ENCODE results near the gene MPZL1.

The MPZL1 gene

GRCh38 chr1:167721617-167722151, at the start of gene MPZL1:
Gene MPZL1, plus strand, starts transcription at chr1:167721982. Its CDS starts 170 bp downstream, at chr1:167722152.
- DNase-seq (ENCODE audit: low read depth): peak; percentile 93

- no peak for DNase-seq (ENCODE audit: low read depth)
Observed at GRCh38 chr1:167672831-167673230, 49.0 kb upstream of the MPZL1 start.

- DNase-seq (ENCODE audit: low read depth): no peak
Observed at GRCh38 chr1:167673265-167673664, 48.5 kb upstream of the MPZL1 start.

- no peak for DNase-seq (ENCODE audit: low read depth)
Observed at GRCh38 chr1:167674156-167674555, 47.6 kb upstream of the MPZL1 start.

- DNase-seq (ENCODE audit: low read depth): no peak
Observed at GRCh38 chr1:167675440-167675839, 46.3 kb upstream of the MPZL1 start.

GRCh38 chr1:167676205-167676915, 45.4 kb upstream of the MPZL1 start:
- DNase-seq (ENCODE audit: low read depth): no peak

- DNase-seq (ENCODE audit: low read depth): no peak
Observed at GRCh38 chr1:167676916-167677848, 44.6 kb upstream of the MPZL1 start.

GRCh38 chr1:167678422-167678821, 43.4 kb upstream of the MPZL1 start:
- no peak for DNase-seq (ENCODE audit: low read depth)

- no peak for DNase-seq (ENCODE audit: low read depth)
Observed at GRCh38 chr1:167678838-167679237, 42.9 kb upstream of the MPZL1 start.

- no peak for DNase-seq (ENCODE audit: low read depth)
Observed at GRCh38 chr1:167679714-167680113, 42.1 kb upstream of the MPZL1 start.

GRCh38 chr1:167681024-167681423, 40.8 kb upstream of the MPZL1 start:
- no peak for DNase-seq (ENCODE audit: low read depth)

GRCh38 chr1:167681451-167682098, 40.2 kb upstream of the MPZL1 start:
- DNase-seq (ENCODE audit: low read depth): no peak

GRCh38 chr1:167683226-167683625, 38.6 kb upstream of the MPZL1 start:
- no peak for DNase-seq (ENCODE audit: low read depth)

GRCh38 chr1:167683641-167684502, 37.9 kb upstream of the MPZL1 start:
- DNase-seq (ENCODE audit: low read depth): no peak

- DNase-seq (ENCODE audit: low read depth): no peak
Observed at GRCh38 chr1:167685844-167686243, 35.9 kb upstream of the MPZL1 start.

GRCh38 chr1:167687919-167688519, 33.8 kb upstream of the MPZL1 start:
- peak; percentile 45 for DNase-seq (ENCODE audit: low read depth)

- no peak for DNase-seq (ENCODE audit: low read depth)
Observed at GRCh38 chr1:167689567-167689920, 32.2 kb upstream of the MPZL1 start.

- DNase-seq (ENCODE audit: low read depth): no peak
Observed at GRCh38 chr1:167690053-167690452, 31.7 kb upstream of the MPZL1 start.

GRCh38 chr1:167693425-167694045, 28.2 kb upstream of the MPZL1 start:
- no peak for DNase-seq (ENCODE audit: low read depth)

- DNase-seq (ENCODE audit: low read depth): no peak
Observed at GRCh38 chr1:167694691-167695090, 27.1 kb upstream of the MPZL1 start.

- no peak for DNase-seq (ENCODE audit: low read depth)
Observed at GRCh38 chr1:167695147-167695546, 26.6 kb upstream of the MPZL1 start.
